Measurements from ENCODE around the gene ACKR3.

The ACKR3 gene

GRCh38 chr2:236538242-236538641 is 31.4 kb upstream of the ACKR3 start:
- ChIA-PET POLR2A (interaction anchor here (0.6 kb wide), 1 partner anchor 67 kb away, joined by 3 read pairs; no protein-coding TSS in a partner anchor), CTCF (interaction anchor here (0.9 to 2.2 kb wide), 7 partner anchors 11 to 32 kb away, joined by 3 to 10 read pairs (median 4); partner anchors contain the start of gene ACKR3)
- peaks cover 0 to 5% (median under 1%) of the 10 kb centered on the region in 4 experiments for H3K36me3 ChIP-seq (ENCODE audit: control insufficient read depth in 4 of 4, insufficient read depth in 4 of 4, low read length in 3 of 4)
- WGBS (ENCODE audit: insufficient coverage): 6% methylated on average over 4 of the region's 5 CpGs
- H3K27ac ChIP-seq (ENCODE audit: insufficient read depth in 1 of 2, low read depth in 1 of 2, low read length in 2 of 2, poor library complexity in 1 of 2, severe bottlenecking in 2 of 2): peak overlapping the region; percentile 41 to 72
- H3K27me3 ChIP-seq (replicated peaks in 2 of 5; ENCODE audit: control insufficient read depth in 4 of 5, insufficient read depth in 5 of 5, low read length in 4 of 5): no peaks in the 10 kb centered on the region
- H3K9me3 ChIP-seq (ENCODE audit: control extremely low read depth in 1 of 5, control insufficient read depth in 4 of 5, insufficient read depth in 2 of 5, low read depth in 1 of 5, low read length in 4 of 5): peaks cover 0 to 3% (median 0%) of the 10 kb centered on the region in 5 experiments
- peak in 2 of 3 donors; percentile 34 to 55 for DNase-seq
- peaks cover 12 to 63% (median 34%) of the 10 kb centered on the region in 4 experiments for H3K4me1 ChIP-seq (ENCODE audit: control extremely low read depth in 1 of 4, control insufficient read depth in 4 of 4, insufficient read depth in 4 of 4, low read length in 3 of 4)
- peak overlapping the region; percentile 28 to 84 (median 69) for H3K4me3 ChIP-seq (ENCODE audit: control insufficient read depth in 1 of 7, extremely low read depth in 1 of 7, insufficient read depth in 4 of 7, low read depth in 2 of 7, low read length in 6 of 7)

- ChIA-PET CTCF (interaction anchor here (0.8 to 1.0 kb wide), 2 partner anchors 16 to 29 kb away, joined by 3 to 4 read pairs; partner anchors contain the start of gene ACKR3), POLR2A (no interaction called here)
- 86% methylated on average over 3 of the region's 4 CpGs for WGBS (ENCODE audit: insufficient coverage)
These were observed 28.5 kb upstream of the ACKR3 start for GRCh38 chr2:236541008-236541562.

GRCh38 chr2:236544362-236544761 is 25.3 kb upstream of the ACKR3 start:
- H3K4me1 ChIP-seq (ENCODE audit: control extremely low read depth in 1 of 4, control insufficient read depth in 4 of 4, insufficient read depth in 4 of 4, low read length in 3 of 4): peaks cover 28 to 70% (median 50%) of the 10 kb centered on the region in 4 experiments
- DNase-seq: no peak
- H3K36me3 ChIP-seq (ENCODE audit: control insufficient read depth in 4 of 4, insufficient read depth in 4 of 4, low read length in 3 of 4): peaks cover 0 to 5% (median under 1%) of the 10 kb centered on the region in 4 experiments
- WGBS (ENCODE audit: insufficient coverage): 97% methylated on average over 13 of the region's 13 CpGs
- ChIA-PET POLR2A (no interaction called here), CTCF (interaction anchor here (1.3 to 4.1 kb wide), 4 partner anchors 8 to 31 kb away, joined by 3 to 21 read pairs (median 12); no protein-coding TSS in a partner anchor)
- peaks cover 0 to 3% (median 0%) of the 10 kb centered on the region in 5 experiments for H3K9me3 ChIP-seq (ENCODE audit: control extremely low read depth in 1 of 5, control insufficient read depth in 4 of 5, insufficient read depth in 2 of 5, low read depth in 1 of 5, low read length in 4 of 5)
- H3K27ac ChIP-seq (ENCODE audit: insufficient read depth in 1 of 2, low read depth in 1 of 2, low read length in 2 of 2, poor library complexity in 1 of 2, severe bottlenecking in 2 of 2): peak overlapping the region in 1 of 2 experiments; percentile 76
- H3K4me3 ChIP-seq (ENCODE audit: control insufficient read depth in 1 of 7, extremely low read depth in 1 of 7, insufficient read depth in 4 of 7, low read depth in 2 of 7, low read length in 6 of 7): no peak overlapping the region
- H3K27me3 ChIP-seq (replicated peaks in 2 of 5; ENCODE audit: control insufficient read depth in 4 of 5, insufficient read depth in 5 of 5, low read length in 4 of 5): no peaks in the 10 kb centered on the region

More at GRCh38 chr2:236541008-236541562, 28.5 kb upstream of the ACKR3 start:
- Histone ChIP-seq H3K4me3 (ENCODE audit: control insufficient read depth in 1 of 7, extremely low read depth in 1 of 7, insufficient read depth in 4 of 7, low read depth in 2 of 7, low read length in 6 of 7) (no peak overlapping the region), H3K9me3 (ENCODE audit: control extremely low read depth in 1 of 5, control insufficient read depth in 4 of 5, insufficient read depth in 2 of 5, low read depth in 1 of 5, low read length in 4 of 5) (peaks cover 0 to 3% (median 0%) of the 10 kb centered on the region in 5 experiments), H3K4me1 (ENCODE audit: control extremely low read depth in 1 of 4, control insufficient read depth in 4 of 4, insufficient read depth in 4 of 4, low read length in 3 of 4) (peaks cover 17 to 69% (median 46%) of the 10 kb centered on the region in 4 experiments), H3K36me3 (ENCODE audit: control insufficient read depth in 4 of 4, insufficient read depth in 4 of 4, low read length in 3 of 4) (peaks cover 0 to 5% (median under 1%) of the 10 kb centered on the region in 4 experiments), H3K27me3 (replicated peaks in 2 of 5; ENCODE audit: control insufficient read depth in 4 of 5, insufficient read depth in 5 of 5, low read length in 4 of 5) (no peaks in the 10 kb centered on the region), H3K27ac (ENCODE audit: insufficient read depth in 1 of 2, low read depth in 1 of 2, low read length in 2 of 2, poor library complexity in 1 of 2, severe bottlenecking in 2 of 2) (no peak overlapping the region)
- no peak for DNase-seq

- Histone ChIP-seq H3K4me3 (ENCODE audit: control insufficient read depth in 1 of 7, extremely low read depth in 1 of 7, insufficient read depth in 4 of 7, low read depth in 2 of 7, low read length in 6 of 7) (peak overlapping the region in 3 of 7 experiments; percentile 8 to 27 (median 19)), H3K36me3 (ENCODE audit: control insufficient read depth in 4 of 4, insufficient read depth in 4 of 4, low read length in 3 of 4) (peaks cover 0 to 5% (median 2%) of the 10 kb centered on the region in 4 experiments), H3K9me3 (ENCODE audit: control extremely low read depth in 1 of 5, control insufficient read depth in 4 of 5, insufficient read depth in 2 of 5, low read depth in 1 of 5, low read length in 4 of 5) (peaks cover 0 to 3% (median 0%) of the 10 kb centered on the region in 5 experiments), H3K27me3 (replicated peaks in 2 of 5; ENCODE audit: control insufficient read depth in 4 of 5, insufficient read depth in 5 of 5, low read length in 4 of 5) (no peaks in the 10 kb centered on the region), H3K4me1 (ENCODE audit: control extremely low read depth in 1 of 4, control insufficient read depth in 4 of 4, insufficient read depth in 4 of 4, low read length in 3 of 4) (peaks cover 28 to 75% (median 56%) of the 10 kb centered on the region in 4 experiments), H3K27ac (ENCODE audit: insufficient read depth in 1 of 2, low read depth in 1 of 2, low read length in 2 of 2, poor library complexity in 1 of 2, severe bottlenecking in 2 of 2) (peak overlapping the region; percentile 27 to 76)
- no peak for DNase-seq
- 85% methylated on average over 11 of the region's 11 CpGs for WGBS (ENCODE audit: insufficient coverage)
- POLR2A ChIA-PET: interaction anchor here (1.2 to 1.7 kb wide), 3 partner anchors 8 to 23 kb away, joined by 4 to 11 read pairs (median 5); no protein-coding TSS in a partner anchor
- CTCF ChIA-PET: interaction anchor here (1.3 to 4.1 kb wide), 7 partner anchors 9 to 32 kb away, joined by 3 to 21 read pairs (median 14); partner anchors contain the start of gene ACKR3
These were observed 24.4 kb upstream of the ACKR3 start for GRCh38 chr2:236545248-236545658.

GRCh38 chr2:236545814-236546480 is 23.7 kb upstream of the ACKR3 start:
- Histone ChIP-seq H3K4me1 (ENCODE audit: control extremely low read depth in 1 of 4, control insufficient read depth in 4 of 4, insufficient read depth in 4 of 4, low read length in 3 of 4) (peaks cover 30 to 79% (median 63%) of the 10 kb centered on the region in 4 experiments), H3K27ac (ENCODE audit: insufficient read depth in 1 of 2, low read depth in 1 of 2, low read length in 2 of 2, poor library complexity in 1 of 2, severe bottlenecking in 2 of 2) (peak overlapping the region; percentile 44 to 76), H3K36me3 (ENCODE audit: control insufficient read depth in 4 of 4, insufficient read depth in 4 of 4, low read length in 3 of 4) (peaks cover 0 to 5% (median 2%) of the 10 kb centered on the region in 4 experiments), H3K4me3 (ENCODE audit: control insufficient read depth in 1 of 7, extremely low read depth in 1 of 7, insufficient read depth in 4 of 7, low read depth in 2 of 7, low read length in 6 of 7) (peak overlapping the region in 4 of 7 experiments; percentile 2 to 34 (median 18)), H3K27me3 (replicated peaks in 2 of 5; ENCODE audit: control insufficient read depth in 4 of 5, insufficient read depth in 5 of 5, low read length in 4 of 5) (no peaks in the 10 kb centered on the region), H3K9me3 (ENCODE audit: control extremely low read depth in 1 of 5, control insufficient read depth in 4 of 5, insufficient read depth in 2 of 5, low read depth in 1 of 5, low read length in 4 of 5) (peaks cover 0 to 3% (median 0%) of the 10 kb centered on the region in 5 experiments)
- 0% methylated on average over 13 of the region's 13 CpGs for WGBS (ENCODE audit: insufficient coverage)
- peak; percentile 49 to 86 (median 77) for DNase-seq
- CTCF ChIA-PET: interaction anchor here (1.0 to 4.1 kb wide), 9 partner anchors 9 to 37 kb away, joined by 3 to 21 read pairs (median 7); partner anchors contain the start of gene ACKR3
- POLR2A ChIA-PET: interaction anchor here (0.6 to 1.7 kb wide), 7 partner anchors 9 to 1647 kb away, joined by 3 to 11 read pairs (median 4); no protein-coding TSS in a partner anchor

GRCh38 chr2:236546561-236547002 is 23.0 kb upstream of the ACKR3 start:
- peak; percentile 73 to 97 (median 93) for DNase-seq
- POLR2A ChIA-PET: interaction anchor here (0.6 to 1.7 kb wide), 7 partner anchors 8 to 1647 kb away, joined by 3 to 11 read pairs (median 4); no protein-coding TSS in a partner anchor
- Histone ChIP-seq H3K27me3 (replicated peaks in 2 of 5; ENCODE audit: control insufficient read depth in 4 of 5, insufficient read depth in 5 of 5, low read length in 4 of 5) (no peaks in the 10 kb centered on the region), H3K4me3 (ENCODE audit: control insufficient read depth in 1 of 7, extremely low read depth in 1 of 7, insufficient read depth in 4 of 7, low read depth in 2 of 7, low read length in 6 of 7) (peak overlapping the region in 2 of 7 experiments; percentile 17 to 19), H3K4me1 (ENCODE audit: control extremely low read depth in 1 of 4, control insufficient read depth in 4 of 4, insufficient read depth in 4 of 4, low read length in 3 of 4) (peaks cover 30 to 83% (median 69%) of the 10 kb centered on the region in 4 experiments), H3K27ac (ENCODE audit: insufficient read depth in 1 of 2, low read depth in 1 of 2, low read length in 2 of 2, poor library complexity in 1 of 2, severe bottlenecking in 2 of 2) (peak overlapping the region; percentile 44 to 76), H3K9me3 (ENCODE audit: control extremely low read depth in 1 of 5, control insufficient read depth in 4 of 5, insufficient read depth in 2 of 5, low read depth in 1 of 5, low read length in 4 of 5) (peaks cover 0 to 3% (median 0%) of the 10 kb centered on the region in 5 experiments), H3K36me3 (ENCODE audit: control insufficient read depth in 4 of 4, insufficient read depth in 4 of 4, low read length in 3 of 4) (peaks cover 0 to 5% (median 2%) of the 10 kb centered on the region in 4 experiments)
- CTCF ChIA-PET: interaction anchor here (1.0 to 4.1 kb wide), 8 partner anchors 8 to 37 kb away, joined by 3 to 21 read pairs (median 10); partner anchors contain the start of gene ACKR3
- 0% methylated on average over 7 of the region's 7 CpGs for WGBS (ENCODE audit: insufficient coverage)

Measured in common myeloid progenitor, CD34-positive (primary cell).